GM12878 (cell line): ENCODE measurements around the gene STK38. TPM values are rescaled to one million over a fixed set of nuclear protein-coding genes. Genes with fewer than 3 reads are reported as not detected.

ENCODE experiments used
- ATAC-seq: fragments of 200-7000 bp; cut with Tn5 transposase; 3 replicates; pipeline ENCODE4 v1.9.1; 2020; ENCODE audit warnings: mild to moderate bottlenecking, moderate library complexity
- BruUV-seq: library from RNA; stranded (reverse); fragments of 400-500 nt; replicated peaks from 2 replicates; lab custom pipeline; 2021; lab: Mats Ljungman, UMichigan
- CTCF ChIA-PET: fragments of 300-600 bp; sonication (Branson Sonifier 250); formaldehyde crosslinking; extraction: SDS; loops from one replicate; lab custom pipeline; 2021; ENCODE audit warnings: inconsistent platforms; lab: Yijun Ruan, JAX
- POLR2A ChIA-PET: fragments of 350-600 bp; formaldehyde crosslinking; extraction: SDS; loops from one replicate; lab custom pipeline; 2021; ENCODE audit warnings: inconsistent platforms; lab: Charles Lee
- RAD21 ChIA-PET: fragments of 300-600 bp; sonication (Branson Sonifier 250); formaldehyde crosslinking; loops from one replicate; lab custom pipeline; 2023; ENCODE audit warnings: antibody characterized with exemption; ENCODE audit not compliant: unreplicated experiment; lab: Charles Lee
- SMC1A ChIA-PET: fragments of 300-600 bp; sonication (Branson Sonifier 250); formaldehyde crosslinking; loops from one replicate; lab custom pipeline; 2023; ENCODE audit not compliant: unreplicated experiment, uncharacterized antibody; lab: Charles Lee
- DNase-seq: peaks from one replicate; pipeline ENCODE4 v3.0.0-alpha.2; 2011; ENCODE audit warnings: low read depth, low spot score
- FAIRE-seq: peaks from 3 replicates; lab custom pipeline; 2011; peaks lifted over from hg19 to GRCh38; lab: Jason Lieb, UNC
- H2AFZ ChIP-seq: 2 replicates; pipeline ENCODE4 v1.6.0; 2011; ENCODE audit warnings: low read depth, low read length, control low read depth; ENCODE audit not compliant: control insufficient read depth
- H3K27ac ChIP-seq: 2 replicates; pipeline ENCODE4 v1.5.1; 2011; ENCODE audit warnings: control low read depth; ENCODE audit not compliant: control insufficient read depth, insufficient read depth
- H3K27me3 ChIP-seq, 2 experiments: replicated peaks in 1 of 2; 2 replicates each; pipeline versions ENCODE4 v1.6.0 to v1.6.1; 2011; ENCODE audit warnings: low read length in 1 of 2; ENCODE audit not compliant: control insufficient read depth in 2 of 2, insufficient read depth in 2 of 2
- H3K36me3 ChIP-seq, 2 experiments: 2 replicates each; pipeline ENCODE4 v1.5.1; 2011; ENCODE audit warnings: low read length in 1 of 2; ENCODE audit not compliant: control insufficient read depth in 2 of 2, insufficient read depth in 2 of 2
- H3K4me1 ChIP-seq: 2 replicates; pipeline ENCODE4 v1.6.1; 2011; ENCODE audit warnings: mild to moderate bottlenecking, low read length, moderate library complexity, mixed read lengths; ENCODE audit not compliant: control insufficient read depth, insufficient read depth
- H3K4me2 ChIP-seq: 2 replicates; pipeline ENCODE4 v1.6.0; 2011; ENCODE audit warnings: control low read depth; ENCODE audit not compliant: control insufficient read depth, insufficient read depth
- H3K4me3 ChIP-seq: fragments of 200-600 bp; sonication (generic); 2 replicates; pipeline ENCODE4 v1.5.1; 2016
- H3K79me2 ChIP-seq: 2 replicates; pipeline ENCODE4 v1.6.0; 2011; ENCODE audit warnings: low read length; ENCODE audit not compliant: control insufficient read depth, insufficient read depth
- H3K9ac ChIP-seq: 2 replicates; pipeline ENCODE4 v1.8.0; 2011; ENCODE audit warnings: low read length, control low read depth, mixed read lengths; ENCODE audit not compliant: control insufficient read depth, insufficient read depth
- H3K9me3 ChIP-seq: replicated peaks from 3 replicates; pipeline ENCODE4 v1.5.1; 2011; ENCODE audit warnings: mild to moderate bottlenecking, low read length; ENCODE audit not compliant: control insufficient read depth, insufficient read depth
- H4K20me1 ChIP-seq: 2 replicates; pipeline ENCODE4 v1.6.0; 2011; ENCODE audit not compliant: control insufficient read depth, insufficient read depth
- CEBPB ChIP-seq, 2 experiments: fragments of 150-350 bp in 1 of 2; IDR thresholded peaks; 2 replicates each; pipeline ENCODE4 v1.6.1; 2012 to 2014; ENCODE audit warnings: low read depth in 2 of 2, low read length in 2 of 2, borderline replicate concordance in 1 of 2, inconsistent platforms in 1 of 2
- E2F4 ChIP-seq: IDR thresholded peaks from 2 replicates; pipeline ENCODE4 v1.6.1; 2012; ENCODE audit warnings: low read depth, low read length, improper control_type of control experiment
- EED ChIP-seq: sonication (generic); IDR thresholded peaks from 2 replicates; pipeline ENCODE4 v1.6.1; 2016; ENCODE audit warnings: antibody characterized with exemption, low read depth
- ETV6 ChIP-seq, 2 experiments: fragments of 450-650 bp in 1 of 2; IDR thresholded peaks in 1 of 2; conservative IDR thresholded peaks in 1 of 2; 2 replicates each; pipeline ENCODE4 v1.6.1; 2014; ENCODE audit warnings: antibody characterized with exemption in 1 of 2, borderline replicate concordance in 1 of 2, low read depth in 1 of 2, mild to moderate bottlenecking in 1 of 2, moderate library complexity in 1 of 2
- HDGF ChIP-seq: fragments of 450-650 bp; IDR thresholded peaks from 2 replicates; pipeline ENCODE4 v1.6.1; 2016; ENCODE audit warnings: antibody characterized with exemption
- HSF1 ChIP-seq: fragments of 150-350 bp; IDR thresholded peaks from 2 replicates; pipeline ENCODE4 v1.6.1; 2014; ENCODE audit warnings: mild to moderate bottlenecking, low read depth, low read length
- MYB ChIP-seq: fragments of 150-350 bp; IDR thresholded peaks from 2 replicates; pipeline ENCODE4 v1.6.1; 2014; ENCODE audit warnings: mild to moderate bottlenecking, low read depth, low read length, borderline replicate concordance
- NKRF ChIP-seq: fragments of 450-650 bp; conservative IDR thresholded peaks from 2 replicates; pipeline ENCODE4 v1.6.1; 2017; ENCODE audit warnings: mild to moderate bottlenecking, moderate library complexity
- PAX5 ChIP-seq: IDR thresholded peaks from 2 replicates; pipeline ENCODE4 v1.6.1; 2011; ENCODE audit warnings: low read depth, low read length, borderline replicate concordance
- RAD51 ChIP-seq: fragments of 450-650 bp; IDR thresholded peaks from 2 replicates; pipeline ENCODE4 v1.6.1; 2016; ENCODE audit warnings: moderate library complexity, mild to moderate bottlenecking, inconsistent platforms
- RCOR1 ChIP-seq: conservative IDR thresholded peaks from 2 replicates; pipeline ENCODE4 v1.6.1; 2012; ENCODE audit warnings: low read depth, low read length, improper control_type of control experiment
- RFX5 ChIP-seq: IDR thresholded peaks from 2 replicates; pipeline ENCODE4 v1.6.1; 2011; ENCODE audit warnings: low read depth, low read length, improper control_type of control experiment
- SIX5 ChIP-seq: IDR thresholded peaks from 2 replicates; pipeline ENCODE4 v1.6.1; 2011; ENCODE audit warnings: mild to moderate bottlenecking, low read depth, low read length, moderate library complexity; ENCODE audit not compliant: severe bottlenecking
- SMAD5 ChIP-seq: IDR thresholded peaks from 2 replicates; pipeline ENCODE4 v1.6.1; 2016; ENCODE audit warnings: antibody characterized with exemption, low read depth
- SPI1 ChIP-seq: IDR thresholded peaks from 2 replicates; pipeline ENCODE4 v1.6.1; 2011; ENCODE audit warnings: low read depth, mild to moderate bottlenecking, low read length, moderate library complexity, borderline replicate concordance; ENCODE audit not compliant: insufficient read depth
- ZNF622 ChIP-seq: fragments of 450-650 bp; IDR thresholded peaks from 2 replicates; pipeline ENCODE4 v1.6.1; 2017; ENCODE audit warnings: mild to moderate bottlenecking, inconsistent platforms
- in situ Hi-C: fragments of 300-500 bp; cut with MboI; formaldehyde crosslinking; loops from 9 replicates; pipeline ENCODE4 v1.14.3; 2018; ENCODE audit warnings: mixed read lengths
- intact Hi-C: fragments of 100-400 bp; cut with micrococcal nuclease; formaldehyde crosslinking; loops from one replicate; pipeline ENCODE4 v1.14.2; 2022; ENCODE audit not compliant: unreplicated experiment
- polyA plus RNA-seq, 11 experiments: library from polyadenylated mRNA; depleted of rRNA in 4 of 11; unstranded in 6 of 11; stranded (reverse) in 5 of 11; fragments of >200 nt; fragmentation: Nextera tagmentation in 4 of 11; fragmentation: Illumina TruSeq in 1 of 11; extraction: Ambion mirVana in 4 of 11; extraction: Trizol in 1 of 11; gene quantifications; 1 replicate in 1 of 11; 2 replicates in 10 of 11; pipeline versions ENCODE4 v1.2.1 to v1.2.3, GENCODE V29; 2011 to 2016; ENCODE audit warnings: inconsistent platforms in 2 of 11, missing spikeins in 2 of 11, low read depth in 1 of 11
- total RNA-seq, 4 experiments: library from RNA; depleted of rRNA in 3 of 4; stranded (reverse); fragments of >200 nt in 3 of 4; fragmentation: Illumina TruSeq in 1 of 4; extraction: Trizol in 1 of 4; gene quantifications; 2 replicates each; pipeline versions ENCODE4 v1.2.1 to v1.2.3, GENCODE V29; 2013 to 2021

Gene STK38
- total and polyA plus RNA-seq, 10 of the 15 experiments (the other 5 are each of a cell fraction or from before 2014, with no cell fraction given): 4.1 to 18.7 (median 13.6) TPM

GRCh38 chr6:36574679-36575078 is 27.4 kb upstream of the STK38 start:
- ATAC-seq: no peak
- H3K9ac ChIP-seq: no peak overlapping the region
- no peaks in the 10 kb centered on the region for H3K36me3 ChIP-seq
- H3K27ac ChIP-seq: no peak overlapping the region
- no peak overlapping the region for H3K4me3 ChIP-seq
- no peak for TF ChIP-seq RCOR1
- TF ChIP-seq ZNF622: no peak
- TF ChIP-seq RAD51: no peak
- no peak for TF ChIP-seq CEBPB (IDR thresholded peaks at IDR 0.05; ENCODE audit: borderline replicate concordance in 1 of 2, low read depth in 2 of 2, low read length in 2 of 2)
- TF ChIP-seq ETV6 (conservative IDR thresholded peaks at IDR 0.05 in 1 of 2, IDR thresholded peaks at IDR 0.05 in 1 of 2; ENCODE audit: borderline replicate concordance in 1 of 2, low read depth in 1 of 2): no peak
- no peak for TF ChIP-seq HSF1
- TF ChIP-seq NKRF: no peak
- TF ChIP-seq SIX5: no peak
- TF ChIP-seq SMAD5: no peak
- TF ChIP-seq HDGF: no peak
- no peak for TF ChIP-seq SPI1
- no peak for TF ChIP-seq RFX5
- TF ChIP-seq E2F4: no peak
- TF ChIP-seq EED: no peak
- no peak for TF ChIP-seq MYB
- TF ChIP-seq PAX5: no peak
- no peaks in the 10 kb centered on the region for H4K20me1 ChIP-seq
- ChIA-PET POLR2A (no interaction called here), SMC1A (interaction anchor here (1.3 kb wide), 1 partner anchor 10 kb away, joined by 3 read pairs; no protein-coding TSS in a partner anchor), CTCF (no interaction called here), RAD21 (interaction anchor here (0.6 kb wide), 1 partner anchor 17 kb away, joined by 3 read pairs; no protein-coding TSS in a partner anchor)
- no TSS peak for BruUV-seq
- no peaks in the 10 kb centered on the region for H3K9me3 ChIP-seq
- no peak for DNase-seq
- no peaks in the 10 kb centered on the region for H3K79me2 ChIP-seq
- no peak overlapping the region for H3K4me2 ChIP-seq
- FAIRE-seq: no peak
- in situ Hi-C loops: no loop called here
- H3K4me1 ChIP-seq: 0 out of 2 replicates have a peak, but pooled peaks cover under 1% of the 10 kb centered on the region
- no peaks in the 10 kb centered on the region for H3K27me3 ChIP-seq
- H2AFZ ChIP-seq: no peak overlapping the region
- intact Hi-C loops: loop anchor here (5.0 kb wide), 1 partner anchor 152 kb away; no protein-coding TSS in a partner anchor
